IMR-90 (cell line): ENCODE measurements around the gene PXK.

Experiments
- BHLHE40 ChIP-seq: fragments of 150-350 bp; IDR thresholded peaks from 2 replicates; pipeline ENCODE4 v1.6.1; 2016; ENCODE audit warnings: mild to moderate bottlenecking, low read depth, low read length
- CTCF ChIP-seq: conservative IDR thresholded peaks from 2 replicates; pipeline ENCODE4 v1.5.1; 2012; ENCODE audit warnings: mild to moderate bottlenecking, low read depth, low read length, improper control_type of control experiment
- ELK1 ChIP-seq: fragments of 150-350 bp; IDR thresholded peaks from 2 replicates; pipeline ENCODE4 v1.6.1; 2016; ENCODE audit warnings: low read depth, mild to moderate bottlenecking, low read length, moderate library complexity, borderline replicate concordance
- MAZ ChIP-seq: IDR thresholded peaks from 2 replicates; pipeline ENCODE4 v1.6.1; 2012; ENCODE audit warnings: low read depth, mild to moderate bottlenecking, low read length, improper control_type of control experiment, moderate library complexity, borderline replicate concordance
- POLR2A ChIP-seq: IDR thresholded peaks from 2 replicates; pipeline ENCODE4 v1.6.1; 2012; ENCODE audit warnings: mild to moderate bottlenecking, low read depth, low read length
- SMC3 ChIP-seq: fragments of 150-350 bp; IDR thresholded peaks from 2 replicates; pipeline ENCODE4 v1.6.1; 2016; ENCODE audit warnings: low read depth, mild to moderate bottlenecking, antibody characterized with exemption, low read length, moderate library complexity

GRCh38 chr3:58375254-58375653 is 42.6 kb downstream of the PXK start:
- TF ChIP-seq CTCF (no peak), MAZ (no peak), POLR2A (no peak), SMC3 (no peak), BHLHE40 (no peak), ELK1 (no peak)
